ENCODE data around the gene MUC4. TPM values are rescaled to one million over a fixed set of nuclear protein-coding genes. Genes with fewer than 3 reads are reported as not detected.
A peak's percentile ranks its signal among the peaks of the same experiment; 100 is the strongest.
"Not testable (repeated sequence)": the region's sequence is repeated elsewhere in the genome, so short reads cannot be mapped to it uniquely, and the experiment has no call there.

MUC4 gene
- total RNA-seq, 2 experiments from 2014 or later, result 0.06 TPM; not detected in 1

GRCh38 chr3:195719514-195720254 is 92.0 kb downstream of the MUC4 start:
- H3K36me3 Mint-ChIP-seq; DNase-seq; H3K9me3 Mint-ChIP-seq; H3K4me3 Mint-ChIP-seq; H3K27ac Mint-ChIP-seq; H3K4me1 Mint-ChIP-seq; ATAC-seq (ENCODE audit: low read depth): not testable (repeated sequence)
- peaks cover 16% of the 10 kb centered on the region for H3K27me3 Mint-ChIP-seq
- POLR2A ChIA-PET, result interaction anchor here (0.7 kb wide), 1 partner anchor 467 kb away, joined by 3 read pairs; no protein-coding TSS in a partner anchor

GRCh38 chr3:195718477-195718984 is 93.2 kb downstream of the MUC4 start:
- no peak overlapping the region for H3K27ac Mint-ChIP-seq
- DNase-seq, result no peak
- H3K4me3 Mint-ChIP-seq, result no peak overlapping the region
- no peak for ATAC-seq (ENCODE audit: low read depth)
- no peaks in the 10 kb centered on the region for H3K9me3 Mint-ChIP-seq
- POLR2A ChIA-PET, result no interaction called here
- H3K27me3 Mint-ChIP-seq, result peaks cover 16% of the 10 kb centered on the region
- H3K36me3 Mint-ChIP-seq, result peaks cover 11% of the 10 kb centered on the region
- peaks cover 3% of the 10 kb centered on the region for H3K4me1 Mint-ChIP-seq

- POLR2A ChIA-PET, result no interaction called here
- ATAC-seq (ENCODE audit: low read depth), result no peak
- Mint-ChIP-seq H3K27ac (no peak overlapping the region), H3K4me1 (peaks cover 3% of the 10 kb centered on the region), H3K27me3 (peaks cover 16% of the 10 kb centered on the region), H3K9me3 (no peaks in the 10 kb centered on the region), H3K4me3 (no peak overlapping the region), H3K36me3 (peaks cover 11% of the 10 kb centered on the region)
- no peak for DNase-seq
Measured at GRCh38 chr3:195717852-195718476, 93.8 kb downstream of the MUC4 start.

- Mint-ChIP-seq H3K4me1 (peaks cover 3% of the 10 kb centered on the region), H3K27me3 (peaks cover 16% of the 10 kb centered on the region), H3K36me3 (peaks cover 11% of the 10 kb centered on the region), H3K27ac (no peak overlapping the region), H3K4me3 (no peak overlapping the region), H3K9me3 (no peaks in the 10 kb centered on the region)
- POLR2A ChIA-PET, result no interaction called here
- ATAC-seq (ENCODE audit: low read depth) (no peak), DNase-seq (no peak)
Measured at GRCh38 chr3:195717416-195717815, 94.3 kb downstream of the MUC4 start.

GRCh38 chr3:195715583-195716266 is 96.0 kb downstream of the MUC4 start:
- H3K4me1 Mint-ChIP-seq, result peaks cover 3% of the 10 kb centered on the region
- no peaks in the 10 kb centered on the region for H3K9me3 Mint-ChIP-seq
- peaks cover 16% of the 10 kb centered on the region for H3K27me3 Mint-ChIP-seq
- no peak overlapping the region for H3K4me3 Mint-ChIP-seq
- POLR2A ChIA-PET, result no interaction called here
- ATAC-seq (ENCODE audit: low read depth) (peak; percentile 17), DNase-seq (no peak)
- peaks cover 11% of the 10 kb centered on the region for H3K36me3 Mint-ChIP-seq
- H3K27ac Mint-ChIP-seq, result no peak overlapping the region

- Mint-ChIP-seq H3K9me3 (no peaks in the 10 kb centered on the region), H3K36me3 (peaks cover 11% of the 10 kb centered on the region), H3K27ac (no peak overlapping the region), H3K27me3 (peaks cover 16% of the 10 kb centered on the region), H3K4me1 (peaks cover 3% of the 10 kb centered on the region), H3K4me3 (no peak overlapping the region)
- POLR2A ChIA-PET, result no interaction called here
- DNase-seq (no peak), ATAC-seq (ENCODE audit: low read depth) (no peak)
Measured at GRCh38 chr3:195715134-195715533, 96.6 kb downstream of the MUC4 start.

- no peak for DNase-seq
- H3K36me3 Mint-ChIP-seq, result peaks cover 11% of the 10 kb centered on the region
- peaks cover 13% of the 10 kb centered on the region for H3K27me3 Mint-ChIP-seq
- no peak overlapping the region for H3K27ac Mint-ChIP-seq
- POLR2A ChIA-PET, result no interaction called here
- peaks cover 3% of the 10 kb centered on the region for H3K4me1 Mint-ChIP-seq
- no peaks in the 10 kb centered on the region for H3K9me3 Mint-ChIP-seq
- no peak overlapping the region for H3K4me3 Mint-ChIP-seq
- no peak for ATAC-seq (ENCODE audit: low read depth)
Measured at GRCh38 chr3:195714380-195715011, 97.2 kb downstream of the MUC4 start.

- H3K9me3 Mint-ChIP-seq; ATAC-seq (ENCODE audit: low read depth); H3K4me1 Mint-ChIP-seq; H3K27me3 Mint-ChIP-seq; H3K4me3 Mint-ChIP-seq; H3K27ac Mint-ChIP-seq; POLR2A ChIA-PET; DNase-seq: not testable (repeated sequence)
- peaks cover 11% of the 10 kb centered on the region for H3K36me3 Mint-ChIP-seq
Measured at GRCh38 chr3:195713150-195713549, 98.6 kb downstream of the MUC4 start.

GRCh38 chr3:195712535-195712910 is 99.2 kb downstream of the MUC4 start:
- H3K27ac Mint-ChIP-seq; H3K4me1 Mint-ChIP-seq; H3K27me3 Mint-ChIP-seq; H3K4me3 Mint-ChIP-seq; DNase-seq; ATAC-seq (ENCODE audit: low read depth); POLR2A ChIA-PET; H3K9me3 Mint-ChIP-seq: not testable (repeated sequence)
- H3K36me3 Mint-ChIP-seq, result peaks cover 11% of the 10 kb centered on the region

GRCh38 chr3:195711813-195712534 is 99.8 kb downstream of the MUC4 start:
- DNase-seq (no peak), ATAC-seq (ENCODE audit: low read depth) (peak; percentile 21)
- POLR2A ChIA-PET, result no interaction called here
- Mint-ChIP-seq H3K4me3 (no peak overlapping the region), H3K36me3 (peaks cover 11% of the 10 kb centered on the region), H3K27ac (no peak overlapping the region), H3K27me3 (no peaks in the 10 kb centered on the region), H3K4me1 (peaks cover 3% of the 10 kb centered on the region), H3K9me3 (no peaks in the 10 kb centered on the region)

GRCh38 chr3:195711091-195711812 is 100.5 kb downstream of the MUC4 start:
- H3K36me3 Mint-ChIP-seq, result peaks cover 11% of the 10 kb centered on the region
- H3K4me1 Mint-ChIP-seq; DNase-seq; H3K4me3 Mint-ChIP-seq; POLR2A ChIA-PET; ATAC-seq (ENCODE audit: low read depth); H3K9me3 Mint-ChIP-seq; H3K27ac Mint-ChIP-seq; H3K27me3 Mint-ChIP-seq: not testable (repeated sequence)

GRCh38 chr3:195710126-195710905 is 101.4 kb downstream of the MUC4 start:
- H3K4me3 Mint-ChIP-seq; H3K4me1 Mint-ChIP-seq; H3K27ac Mint-ChIP-seq; H3K9me3 Mint-ChIP-seq; ATAC-seq (ENCODE audit: low read depth); DNase-seq; H3K27me3 Mint-ChIP-seq; POLR2A ChIA-PET: not testable (repeated sequence)
- H3K36me3 Mint-ChIP-seq, result peaks cover 11% of the 10 kb centered on the region

Data from activated naive CD8-positive, alpha-beta T cell treated with anti-CD3 and anti-CD28 coated beads, Interleukin-2, amount 10 ng/mL, durations not matched to agents 7 days and 5 days (primary cell).